Amygdala (tissue), 56 donors: ENCODE results near the gene EDN2.

Experiments
- DNase-seq, 56 donors: peaks; one replicate each; lab custom pipeline; 2025; lab: John Stamatoyannopoulos, UW

EDN2 gene

DNA sequence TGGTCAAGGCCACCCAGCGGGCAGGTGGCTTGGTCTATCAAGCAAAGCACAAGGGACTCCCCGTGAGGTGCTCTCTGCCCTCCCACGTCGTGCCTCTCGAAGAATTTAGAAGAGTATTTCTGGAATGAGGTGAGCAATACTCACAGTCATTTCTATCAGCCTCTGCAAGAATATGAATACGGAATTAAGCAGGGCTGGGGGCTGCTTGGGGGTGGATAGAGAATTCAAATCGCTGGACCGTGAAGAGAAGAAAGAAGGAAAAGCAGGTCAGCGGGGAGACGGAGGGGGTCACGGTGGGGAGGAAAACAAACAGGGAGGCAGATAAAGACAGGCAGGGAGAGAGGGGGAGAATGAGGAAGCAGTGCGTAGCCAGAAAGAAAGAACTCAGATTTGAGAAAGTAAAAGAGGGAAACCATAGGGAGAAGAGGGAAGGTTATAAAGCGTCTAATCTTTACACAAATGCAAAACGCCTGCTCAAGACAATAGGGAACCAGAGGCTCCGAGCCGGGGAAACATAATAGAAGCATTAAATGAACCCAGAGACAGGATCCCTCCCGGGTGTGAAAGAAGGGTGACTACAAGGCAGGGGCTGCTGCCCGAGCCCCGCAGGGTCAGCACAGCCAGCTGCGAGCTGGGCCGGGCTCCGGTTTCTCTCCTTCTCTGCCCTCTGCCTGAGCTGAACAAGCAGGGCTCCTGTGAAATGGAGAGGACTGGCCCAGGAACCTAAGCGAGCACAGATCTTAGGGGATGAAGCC lies 2.1 kb upstream of the EDN2 start:
- no peak for DNase-seq

DNA sequence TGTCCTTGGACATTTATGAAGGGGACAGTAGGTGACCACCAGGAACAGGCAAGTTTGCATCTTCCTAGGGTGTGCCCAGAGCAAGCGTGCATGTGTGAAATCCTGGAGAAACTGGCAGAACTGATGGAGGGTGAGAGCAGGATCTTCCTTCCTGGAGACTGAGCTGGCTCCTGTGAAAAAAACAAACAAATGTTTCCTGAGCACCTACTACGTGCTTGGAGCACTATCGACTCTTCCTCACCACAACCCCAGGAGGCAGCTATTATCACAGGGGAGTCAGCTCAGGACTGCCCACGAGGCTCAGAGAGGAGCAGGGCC lies 1.5 kb upstream of the EDN2 start:
- DNase-seq = no peak

DNA sequence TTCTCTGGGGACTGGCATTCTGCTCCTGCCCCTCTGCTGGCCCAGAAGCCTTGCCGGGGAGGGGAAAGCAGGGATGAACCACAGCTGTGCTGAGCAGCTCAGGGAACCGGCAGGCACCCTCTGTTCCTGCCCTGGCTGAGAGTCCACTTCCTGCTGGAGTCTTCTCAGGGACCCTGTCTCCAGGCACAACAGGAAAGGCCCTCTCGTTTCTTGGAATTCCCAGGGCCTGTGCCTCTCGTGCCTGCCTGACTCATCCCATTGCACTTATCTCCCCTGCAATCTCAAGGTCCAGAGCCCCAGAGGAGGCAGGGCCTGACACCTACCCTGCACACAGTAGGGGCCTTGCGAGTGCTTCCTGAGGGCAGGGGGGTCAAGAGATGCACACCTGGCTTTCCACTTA lies 1.1 kb upstream of the EDN2 start:
- no peak for DNase-seq

GRCh38 chr1:41483960-41484401 lies 502 bp downstream of the EDN2 start:
- no peak for DNase-seq

GRCh38 chr1:41483001-41483850 lies 1.3 kb downstream of the EDN2 start:
- DNase-seq = no peak

DNA sequence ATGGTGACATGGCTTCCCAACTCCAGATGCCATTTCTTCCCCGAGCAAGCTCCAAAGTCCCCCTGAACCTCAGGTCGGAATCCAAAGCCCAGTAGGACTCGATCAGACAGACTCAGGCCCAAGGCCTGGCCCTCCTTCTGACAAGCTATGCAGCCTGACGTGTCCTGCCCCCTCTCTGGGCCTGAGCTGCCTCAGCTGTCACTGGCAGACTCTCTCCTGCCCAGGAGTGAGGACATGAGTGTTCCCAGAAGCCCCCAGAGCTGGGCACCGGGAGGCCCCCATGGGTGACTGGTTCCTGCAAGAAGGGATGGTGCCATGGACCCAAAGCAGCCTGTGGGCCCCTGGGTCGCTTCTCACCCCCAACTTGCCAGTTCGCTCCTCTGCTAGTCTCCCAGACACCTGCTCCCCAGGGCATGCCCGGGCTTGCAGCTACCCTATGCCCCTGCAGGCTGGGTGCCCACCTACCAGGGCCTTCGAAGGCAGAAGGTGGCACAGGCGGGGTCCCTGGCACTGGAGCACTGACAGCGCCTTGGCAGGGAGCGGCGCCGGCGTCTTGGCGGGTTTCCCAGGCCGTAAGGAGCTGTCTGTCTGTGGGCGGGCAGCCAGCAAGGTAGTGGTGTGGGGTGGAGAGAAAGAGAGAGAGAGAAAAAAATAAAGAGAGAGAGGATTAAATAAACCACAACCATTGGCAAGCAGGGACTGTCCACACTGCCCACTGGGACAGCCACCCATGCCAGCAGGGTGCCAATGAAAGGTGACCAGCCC lies 2.3 kb downstream of the EDN2 start:
- DNase-seq = peak in 4 of 56 donors; percentile 12 to 35 (median 22)

GRCh38 chr1:41481109-41481775 lies 3.2 kb downstream of the EDN2 start:
- no peak for DNase-seq

DNA sequence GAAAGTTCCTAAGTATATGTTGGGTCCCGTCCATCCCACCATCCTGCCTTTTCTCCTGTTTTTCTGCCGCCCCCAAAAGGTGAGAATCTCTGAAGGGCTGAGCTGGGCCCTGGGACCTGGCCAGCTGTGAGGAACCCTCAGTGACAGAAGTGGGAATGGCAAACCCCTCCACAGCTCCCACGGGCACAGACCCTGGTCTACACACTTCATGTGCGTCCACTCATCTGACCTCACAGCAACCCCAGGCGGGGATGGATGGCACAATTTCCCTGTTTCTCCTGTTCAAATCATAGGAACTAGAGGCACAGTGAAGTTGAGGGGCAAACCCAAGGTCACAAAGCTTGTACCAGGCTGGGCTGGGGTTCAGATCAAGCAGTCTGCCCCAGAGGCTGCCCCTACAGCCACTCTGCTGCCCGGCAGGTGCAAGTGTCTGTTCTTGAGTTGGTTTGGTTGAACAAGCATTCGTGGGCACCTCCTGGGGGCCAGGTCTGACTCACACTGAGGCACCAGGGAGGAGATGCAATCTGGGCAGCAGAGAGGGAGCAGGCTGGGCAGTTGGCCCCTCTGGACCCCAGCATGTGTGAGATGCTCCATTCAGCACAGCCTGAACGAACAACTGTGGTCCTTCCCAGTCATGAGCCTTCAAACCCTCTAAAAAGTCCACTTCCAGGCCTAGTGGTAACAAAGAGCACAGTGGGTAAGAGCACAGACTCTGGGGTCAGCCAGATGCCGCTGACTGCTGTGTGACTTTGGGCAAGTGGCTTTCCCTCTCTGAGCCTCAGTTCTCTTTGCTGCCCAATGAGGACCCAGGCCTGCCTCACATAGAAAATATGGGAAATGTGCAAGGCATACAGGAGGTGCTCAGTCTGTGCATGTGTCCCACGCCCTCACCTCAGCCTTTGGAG lies 4.0 kb downstream of the EDN2 start:
- no peak for DNase-seq

- DNase-seq = no peak
Observed at GRCh38 chr1:41479808-41480160, 4.7 kb downstream of the EDN2 start.

- DNase-seq = peak in 21 of 56 donors; percentile 16 to 70 (median 36)
Observed at GRCh38 chr1:41479000-41479807, 5.3 kb downstream of the EDN2 start.

GRCh38 chr1:41478118-41478748 lies 6.2 kb downstream of the EDN2 start:
- no peak for DNase-seq

DNA sequence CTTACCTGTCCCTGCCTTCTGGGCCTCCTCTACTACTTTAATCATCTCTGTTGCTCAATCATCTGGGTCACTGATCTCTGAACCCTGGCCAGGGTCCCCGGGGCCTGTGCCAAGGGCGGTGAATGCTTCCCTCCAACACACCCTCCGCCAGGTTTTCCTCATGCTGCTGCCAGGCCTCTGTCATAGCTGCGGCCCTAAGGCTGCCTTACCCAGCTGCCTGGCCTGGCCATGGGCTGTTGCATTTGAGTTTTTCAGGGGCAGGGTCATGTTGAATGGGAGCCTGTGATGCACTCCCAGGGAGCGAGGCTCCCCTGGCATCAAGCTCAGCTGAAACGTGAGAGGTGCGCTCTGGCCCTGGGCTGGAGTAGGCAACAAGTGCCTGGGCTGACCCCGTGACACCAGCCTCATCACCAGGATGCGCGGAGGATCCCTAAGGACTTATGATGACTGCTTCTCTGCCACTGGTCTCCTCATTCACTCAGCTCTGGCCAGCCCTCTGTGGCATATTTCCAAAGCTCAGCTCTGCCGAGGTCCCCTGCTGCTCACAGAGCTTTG lies 7.6 kb downstream of the EDN2 start:
- DNase-seq = no peak

DNA sequence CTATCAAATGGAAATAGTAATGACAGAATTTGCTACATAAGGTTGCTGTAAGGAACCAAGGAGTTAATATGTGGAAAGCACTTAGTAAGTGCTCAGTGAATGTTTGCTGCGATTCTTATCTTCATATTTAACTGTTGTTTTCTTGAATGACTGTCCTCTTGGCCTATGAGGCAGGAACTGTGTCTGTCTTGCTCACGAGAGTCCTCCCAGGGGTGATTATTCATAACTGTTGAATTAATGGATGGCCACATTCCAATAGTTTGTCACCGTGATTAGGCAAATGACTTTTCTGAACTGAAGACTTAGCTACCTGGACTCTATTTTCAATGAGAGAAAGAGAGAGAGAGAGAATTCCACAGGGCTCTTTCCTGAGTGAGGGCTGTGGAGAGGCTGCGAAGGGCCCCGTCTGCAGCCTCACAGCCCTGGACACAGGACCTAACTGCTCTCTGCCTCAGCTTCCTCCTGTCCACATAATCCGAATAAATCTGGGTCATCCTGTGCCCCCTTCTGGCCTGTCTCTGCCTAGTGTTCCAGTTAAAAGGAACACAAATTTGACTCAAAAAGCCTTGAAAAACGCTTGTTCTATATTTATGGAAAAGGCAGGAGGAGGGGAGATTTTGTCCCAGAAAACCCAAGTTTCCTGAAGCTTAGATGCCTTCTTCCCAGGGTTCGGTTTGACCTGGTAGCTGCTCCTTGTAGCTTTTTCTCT lies 8.5 kb downstream of the EDN2 start:
- DNase-seq = no peak

DNA sequence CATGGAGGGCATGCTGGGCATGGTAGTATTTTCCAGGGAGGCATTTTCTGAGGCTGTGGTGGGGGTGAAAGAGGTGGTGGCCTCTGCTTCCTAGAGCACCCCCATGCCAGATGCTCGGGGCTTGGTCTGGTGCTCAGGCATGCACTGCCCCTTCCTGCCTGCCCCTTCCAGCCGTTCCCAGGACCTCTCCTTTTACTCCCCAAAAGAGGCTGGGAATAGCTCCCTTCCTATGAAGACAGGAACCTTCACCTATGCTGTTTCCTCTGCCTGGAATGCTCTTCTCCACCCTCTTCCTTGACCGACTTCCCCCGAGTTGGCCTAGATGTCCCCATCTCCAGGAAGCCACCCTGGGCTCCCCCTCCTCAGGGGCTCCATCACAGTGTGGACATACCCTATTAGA lies 9.1 kb downstream of the EDN2 start:
- no peak for DNase-seq

DNA sequence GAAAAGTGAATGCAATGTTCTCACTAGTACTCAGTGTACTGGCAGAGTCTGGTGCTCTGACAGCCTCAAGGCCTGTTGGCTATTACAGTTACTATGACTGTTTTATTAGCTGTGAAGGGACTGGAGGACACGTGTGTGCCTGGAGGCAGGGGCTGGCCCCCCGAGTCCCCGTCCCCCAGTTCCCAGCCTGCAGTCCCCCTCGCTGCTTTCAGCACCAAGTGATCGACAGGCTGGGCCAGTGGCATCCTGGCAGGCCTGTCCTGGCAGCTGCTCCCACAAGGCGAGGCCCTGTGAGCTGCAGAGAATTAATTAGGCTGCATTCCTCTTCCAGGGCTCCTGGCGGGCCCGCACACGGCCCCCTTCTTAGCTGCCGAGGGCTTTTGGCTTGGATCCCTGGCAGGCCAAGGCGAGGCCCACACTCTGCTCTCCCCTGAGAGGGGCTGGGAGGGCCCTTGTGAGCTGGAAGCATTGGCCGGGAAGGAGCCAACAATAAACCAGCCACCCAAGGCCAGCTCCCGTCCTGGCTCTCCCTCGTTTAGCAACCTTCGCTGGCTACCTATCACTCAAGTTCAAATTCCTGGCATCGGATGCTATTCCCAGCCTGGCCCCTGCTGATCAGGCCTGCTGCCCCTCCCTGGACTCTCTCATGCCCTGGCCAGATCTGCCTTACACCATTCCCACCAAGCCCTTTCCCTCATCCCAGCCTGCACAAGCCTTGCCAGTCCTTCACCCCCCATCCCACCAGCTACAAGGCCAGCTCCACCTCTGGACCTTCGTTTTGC lies 9.8 kb downstream of the EDN2 start:
- peak in 43 of 56 donors; percentile 21 to 79 (median 53) for DNase-seq

DNA sequence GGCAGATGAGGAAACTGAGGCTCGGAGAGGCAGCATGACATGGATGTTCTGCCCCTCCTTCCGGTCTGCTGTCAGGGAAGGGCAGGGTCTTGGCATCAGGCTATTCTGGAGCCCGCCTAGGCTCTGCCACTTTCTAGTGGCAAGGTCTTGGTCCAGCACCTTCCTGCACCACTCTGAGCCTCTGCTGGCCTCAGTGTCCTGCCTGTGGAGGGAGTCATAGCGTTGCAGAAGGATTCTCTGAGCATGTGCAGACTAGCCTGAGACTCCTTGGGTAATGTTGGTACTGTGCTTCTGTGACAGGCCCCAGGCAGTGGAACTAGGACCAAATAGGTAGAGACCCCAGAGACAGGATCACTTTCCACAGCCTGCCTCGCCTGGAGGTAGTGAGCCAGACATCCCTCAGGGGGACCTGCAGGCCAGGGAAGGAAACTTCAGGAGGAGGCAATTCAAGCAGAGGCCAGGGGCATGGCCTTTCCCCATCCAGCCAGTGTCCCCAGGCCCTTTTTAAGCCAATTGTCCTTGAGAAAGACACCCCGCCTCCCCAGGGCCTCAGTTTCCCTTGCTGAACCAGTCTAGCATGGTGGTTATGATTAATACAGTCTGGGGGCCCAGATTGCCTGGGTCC lies 10.6 kb downstream of the EDN2 start:
- DNase-seq = no peak
